ENCODE measurements around the gene SLC44A3.

The SLC44A3 gene

GRCh38 chr1:94819945-94820746, at the start of gene SLC44A3:
SLC44A3 (plus strand) TSS chr1:94820357; CDS start chr1:94820452, 95 bp downstream.
- peak in 2 of 3 donors; percentile 9 to 24 for DNase-seq (ENCODE audit: low read depth in 2 of 3, low spot score in 1 of 3)

- DNase-seq (ENCODE audit: low read depth in 2 of 3, low spot score in 1 of 3): no peak
These were observed 47.9 kb upstream of the SLC44A3 start for GRCh38 chr1:94772230-94772641.

- no peak for DNase-seq (ENCODE audit: low read depth in 2 of 3, low spot score in 1 of 3)
These were observed 47.3 kb upstream of the SLC44A3 start for GRCh38 chr1:94772845-94773244.

- DNase-seq (ENCODE audit: low read depth in 2 of 3, low spot score in 1 of 3): no peak
These were observed 46.8 kb upstream of the SLC44A3 start for GRCh38 chr1:94773296-94773809.

- no peak for DNase-seq (ENCODE audit: low read depth in 2 of 3, low spot score in 1 of 3)
These were observed 46.2 kb upstream of the SLC44A3 start for GRCh38 chr1:94773931-94774422.

- no peak for DNase-seq (ENCODE audit: low read depth in 2 of 3, low spot score in 1 of 3)
These were observed 43.7 kb upstream of the SLC44A3 start for GRCh38 chr1:94776474-94776873.

GRCh38 chr1:94777281-94777680, 42.9 kb upstream of the SLC44A3 start:
- no peak for DNase-seq (ENCODE audit: low read depth in 2 of 3, low spot score in 1 of 3)

GRCh38 chr1:94778808-94779207, 41.3 kb upstream of the SLC44A3 start:
- DNase-seq (ENCODE audit: low read depth in 2 of 3, low spot score in 1 of 3): no peak

GRCh38 chr1:94783342-94784189, 36.6 kb upstream of the SLC44A3 start:
- DNase-seq (ENCODE audit: low read depth in 2 of 3, low spot score in 1 of 3): no peak

- DNase-seq (ENCODE audit: low read depth in 2 of 3, low spot score in 1 of 3): no peak
These were observed 36.0 kb upstream of the SLC44A3 start for GRCh38 chr1:94784190-94784515.

- DNase-seq (ENCODE audit: low read depth in 2 of 3, low spot score in 1 of 3): no peak
These were observed 32.5 kb upstream of the SLC44A3 start for GRCh38 chr1:94787691-94788090.

GRCh38 chr1:94790246-94790645, 29.9 kb upstream of the SLC44A3 start:
- DNase-seq (ENCODE audit: low read depth in 2 of 3, low spot score in 1 of 3): no peak

- DNase-seq (ENCODE audit: low read depth in 2 of 3, low spot score in 1 of 3): no peak
These were observed 29.5 kb upstream of the SLC44A3 start for GRCh38 chr1:94790670-94791069.

GRCh38 chr1:94792473-94793295, 27.5 kb upstream of the SLC44A3 start:
- DNase-seq (ENCODE audit: low read depth in 2 of 3, low spot score in 1 of 3): no peak

- DNase-seq (ENCODE audit: low read depth in 2 of 3, low spot score in 1 of 3): no peak
These were observed 26.9 kb upstream of the SLC44A3 start for GRCh38 chr1:94793296-94793656.

- no peak for DNase-seq (ENCODE audit: low read depth in 2 of 3, low spot score in 1 of 3)
These were observed 24.7 kb upstream of the SLC44A3 start for GRCh38 chr1:94795434-94795833.

- DNase-seq (ENCODE audit: low read depth in 2 of 3, low spot score in 1 of 3): no peak
These were observed 23.9 kb upstream of the SLC44A3 start for GRCh38 chr1:94796266-94796665.

GRCh38 chr1:94797291-94797690, 22.9 kb upstream of the SLC44A3 start:
- DNase-seq (ENCODE audit: low read depth in 2 of 3, low spot score in 1 of 3): no peak

- no peak for DNase-seq (ENCODE audit: low read depth in 2 of 3, low spot score in 1 of 3)
These were observed 22.1 kb upstream of the SLC44A3 start for GRCh38 chr1:94798054-94798453.

GRCh38 chr1:94798462-94798861, 21.7 kb upstream of the SLC44A3 start:
- no peak for DNase-seq (ENCODE audit: low read depth in 2 of 3, low spot score in 1 of 3)

GRCh38 chr1:94799206-94799605, 21.0 kb upstream of the SLC44A3 start:
- DNase-seq (ENCODE audit: low read depth in 2 of 3, low spot score in 1 of 3): no peak

All from stimulated activated CD4-positive, alpha-beta T cell treated with anti-CD3 and anti-CD28 coated beads, Interleukin-12 subunit alpha, Interleukin-12 subunit beta, amount 100 ng/mL, for 48 hours (primary cell).